DMS 273 (cell line): ENCODE measurements around the gene TAF6.

Source experiments
- DNase-seq: peaks from one replicate; lab custom pipeline; 2025; ENCODE audit not compliant: unreplicated experiment; lab: John Stamatoyannopoulos, UW

The TAF6 gene

GRCh38 chr7:100098913-100099312 lies 20.2 kb downstream of the TAF6 start:
- DNase-seq = no peak

GRCh38 chr7:100095704-100096103 lies 23.5 kb downstream of the TAF6 start:
- no peak for DNase-seq

GRCh38 chr7:100095289-100095688 lies 23.9 kb downstream of the TAF6 start:
- DNase-seq = no peak

GRCh38 chr7:100093925-100094486 lies 25.2 kb downstream of the TAF6 start:
- peak; percentile 67 for DNase-seq

GRCh38 chr7:100093498-100093897 lies 25.7 kb downstream of the TAF6 start:
- DNase-seq = peak; percentile 67

- no peak for DNase-seq
Measured at GRCh38 chr7:100093054-100093453, 26.1 kb downstream of the TAF6 start.

- DNase-seq = peak; percentile 75
Measured at GRCh38 chr7:100091411-100092181, 27.6 kb downstream of the TAF6 start.

- DNase-seq = peak; percentile 56
Measured at GRCh38 chr7:100090527-100091410, 28.4 kb downstream of the TAF6 start.

- DNase-seq = no peak
Measured at GRCh38 chr7:100089458-100090196, 29.5 kb downstream of the TAF6 start.

GRCh38 chr7:100088621-100089457 lies 30.3 kb downstream of the TAF6 start, which contains the start of gene COPS6:
TSS of gene COPS6 (plus strand) at chr7:100088969. CDS start at chr7:100088991, 22 bp downstream.
- DNase-seq = peak; percentile 93

GRCh38 chr7:100088095-100088620 lies 31.0 kb downstream of the TAF6 start:
- no peak for DNase-seq

- DNase-seq = peak; percentile 84
Measured at GRCh38 chr7:100087055-100087750, 32.0 kb downstream of the TAF6 start.

- peak; percentile 37 for DNase-seq
Measured at GRCh38 chr7:100085515-100085914, 33.6 kb downstream of the TAF6 start.

- no peak for DNase-seq
Measured at GRCh38 chr7:100082978-100083377, 36.2 kb downstream of the TAF6 start.

- DNase-seq = peak; percentile 100
Measured at GRCh38 chr7:100081535-100082102, 37.5 kb downstream of the TAF6 start, which contains the start of gene ZNF3. TSS of gene ZNF3 (minus strand) at chr7:100081723. CDS start at chr7:100077357, 4,366 bp downstream.

- DNase-seq = peak; percentile 68
Measured at GRCh38 chr7:100080907-100081534, 38.1 kb downstream of the TAF6 start.

- DNase-seq = no peak
Measured at GRCh38 chr7:100079024-100079560, 40.1 kb downstream of the TAF6 start.

GRCh38 chr7:100077205-100077604 lies 42.0 kb downstream of the TAF6 start:
- DNase-seq = no peak
